WTC11 (cell line): Measurements from ENCODE around the gene CLEC10A. TPM values are rescaled to one million over a fixed set of nuclear protein-coding genes. Genes with fewer than 3 reads are reported as not detected.

Experiments used
- ATAC-seq: fragments of 200-7000 bp; cut with Tn5 transposase; 2 replicates; pipeline ENCODE4 v1.10.0; 2021; ENCODE audit warnings: mild to moderate bottlenecking, moderate library complexity
- CTCF ChIA-PET: fragments of 300-600 bp; sonication (Branson Sonifier 250); formaldehyde crosslinking; loops from one replicate; lab custom pipeline; 2021; ENCODE audit warnings: antibody characterized with exemption; lab: Charles Lee
- POLR2A ChIA-PET: fragments of 350-600 bp; sonication (Branson Sonifier 250); formaldehyde crosslinking; loops from one replicate; lab custom pipeline; 2021; ENCODE audit warnings: antibody characterized with exemption; lab: Charles Lee
- DNase-seq: peaks from one replicate; pipeline ENCODE4 v3.0.0; 2021; ENCODE audit warnings: low spot score
- H3K27ac Mint-ChIP-seq: 2 replicates; pipeline ENCODE4 v1.8.0; 2021; ENCODE audit warnings: mixed read lengths
- H3K27me3 Mint-ChIP-seq: 2 replicates; pipeline ENCODE4 v1.8.0; 2021; ENCODE audit warnings: low read depth, mild to moderate bottlenecking, moderate library complexity, mixed read lengths
- H3K36me3 Mint-ChIP-seq: 2 replicates; pipeline ENCODE4 v1.8.0; 2021; ENCODE audit warnings: mixed read lengths
- H3K4me1 Mint-ChIP-seq: 2 replicates; pipeline ENCODE4 v1.8.0; 2022; ENCODE audit warnings: mixed read lengths
- H3K4me3 Mint-ChIP-seq: 2 replicates; pipeline ENCODE4 v1.8.0; 2021; ENCODE audit warnings: mild to moderate bottlenecking, moderate library complexity, mixed read lengths
- H3K9me3 Mint-ChIP-seq: 2 replicates; pipeline ENCODE4 v1.8.0; 2021; ENCODE audit warnings: mixed read lengths
- ATF2 ChIP-seq: sonication (generic); formaldehyde crosslinking; IDR thresholded peaks from 2 replicates; pipeline ENCODE4 v1.8.1; 2022; ENCODE audit warnings: low read depth, missing genetic modification reagents, borderline replicate concordance
- ATF6 ChIP-seq: sonication (generic); formaldehyde crosslinking; IDR thresholded peaks from 2 replicates; pipeline ENCODE4 v1.8.1; 2023; ENCODE audit warnings: mild to moderate bottlenecking, missing genetic modification reagents
- E2F4 ChIP-seq: sonication (generic); formaldehyde crosslinking; IDR thresholded peaks from 2 replicates; pipeline ENCODE4 v1.8.1; 2022; ENCODE audit warnings: low read depth, mild to moderate bottlenecking, moderate library complexity, missing genetic modification reagents, borderline replicate concordance
- ETV6 ChIP-seq: sonication (generic); formaldehyde crosslinking; IDR thresholded peaks from 2 replicates; pipeline ENCODE4 v1.8.1; 2022; ENCODE audit warnings: mild to moderate bottlenecking, missing genetic modification reagents
- FOXK1 ChIP-seq: sonication (generic); formaldehyde crosslinking; IDR thresholded peaks from 2 replicates; pipeline ENCODE4 v1.8.0; 2022; ENCODE audit warnings: mild to moderate bottlenecking, moderate library complexity, missing genetic modification reagents
- FOXP1 ChIP-seq: sonication (generic); formaldehyde crosslinking; IDR thresholded peaks from 2 replicates; pipeline ENCODE4 v1.8.0; 2022; ENCODE audit warnings: missing genetic modification reagents, mild to moderate bottlenecking, moderate library complexity, borderline replicate concordance
- HMGA2 ChIP-seq: fragments of 250-450 bp; sonication (Bioruptor Pico); IDR thresholded peaks from 2 replicates; pipeline ENCODE4 v1.4.0; 2021; ENCODE audit warnings: mild to moderate bottlenecking, moderate library complexity
- JUN ChIP-seq: sonication (generic); formaldehyde crosslinking; IDR thresholded peaks from 2 replicates; pipeline ENCODE4 v1.8.0; 2023; ENCODE audit warnings: mild to moderate bottlenecking, missing genetic modification reagents
- NFATC4 ChIP-seq: fragments of 250-450 bp; sonication (Bioruptor Pico); IDR thresholded peaks from 2 replicates; pipeline ENCODE4 v1.9.0; 2021; ENCODE audit warnings: mild to moderate bottlenecking
- NFYB ChIP-seq: sonication (generic); formaldehyde crosslinking; conservative IDR thresholded peaks from 2 replicates; pipeline ENCODE4 v1.8.0; 2022; ENCODE audit warnings: low read depth, missing genetic modification reagents
- NR1H2 ChIP-seq: sonication (generic); formaldehyde crosslinking; IDR thresholded peaks from 2 replicates; pipeline ENCODE4 v1.9.0; 2021; ENCODE audit warnings: mild to moderate bottlenecking, moderate library complexity, missing genetic modification reagents
- NR3C1 ChIP-seq: sonication (generic); formaldehyde crosslinking; conservative IDR thresholded peaks from 2 replicates; pipeline ENCODE4 v1.8.1; 2023; ENCODE audit warnings: low read depth, mild to moderate bottlenecking, missing genetic modification reagents
- SMAD3 ChIP-seq: sonication (generic); formaldehyde crosslinking; IDR thresholded peaks from 2 replicates; pipeline ENCODE4 v1.8.0; 2022; ENCODE audit warnings: missing genetic modification reagents, mild to moderate bottlenecking, borderline replicate concordance
- SMAD4 ChIP-seq: sonication (generic); formaldehyde crosslinking; IDR thresholded peaks from 2 replicates; pipeline ENCODE4 v1.8.0; 2022; ENCODE audit warnings: mild to moderate bottlenecking, missing genetic modification reagents
- TEAD1 ChIP-seq: sonication (generic); formaldehyde crosslinking; IDR thresholded peaks from 2 replicates; pipeline ENCODE4 v1.8.0; 2022; ENCODE audit warnings: mild to moderate bottlenecking, missing genetic modification reagents
- TEAD4 ChIP-seq: sonication (generic); formaldehyde crosslinking; IDR thresholded peaks from 2 replicates; pipeline ENCODE4 v1.8.0; 2022; ENCODE audit warnings: mild to moderate bottlenecking, missing genetic modification reagents
- TP53 ChIP-seq: sonication (generic); formaldehyde crosslinking; IDR thresholded peaks from 2 replicates; pipeline ENCODE4 v1.8.1; 2023; ENCODE audit warnings: mild to moderate bottlenecking, missing genetic modification reagents
- ZNF138 ChIP-seq: sonication (generic); formaldehyde crosslinking; conservative IDR thresholded peaks from 2 replicates; pipeline ENCODE4 v1.8.1; 2022; ENCODE audit warnings: mild to moderate bottlenecking, moderate library complexity, missing genetic modification reagents
- ZNF263 ChIP-seq: sonication (generic); formaldehyde crosslinking; IDR thresholded peaks from 2 replicates; pipeline ENCODE4 v1.8.1; 2022; ENCODE audit warnings: low read depth, mild to moderate bottlenecking, moderate library complexity, missing genetic modification reagents
- total RNA-seq: library from RNA; stranded (reverse); gene quantifications from 3 replicates; pipeline ENCODE4 v1.2.3, GENCODE V29; 2021
- TF ChIP-seq, protein P1 (sequence below): sonication (generic); formaldehyde crosslinking; IDR thresholded peaks from 2 replicates; pipeline ENCODE4 v1.8.1; 2023; ENCODE audit warnings: mild to moderate bottlenecking, missing genetic modification reagents, borderline replicate concordance
- TF ChIP-seq, protein P2 (sequence below): sonication (generic); formaldehyde crosslinking; IDR thresholded peaks from 2 replicates; pipeline ENCODE4 v1.8.0; 2022; ENCODE audit warnings: mild to moderate bottlenecking, missing genetic modification reagents
- TF ChIP-seq, protein P3 (sequence below): fragments of 250-450 bp; sonication (Bioruptor Pico); IDR thresholded peaks from 2 replicates; pipeline ENCODE4 v1.9.0; 2021; ENCODE audit warnings: moderate library complexity, mild to moderate bottlenecking, inconsistent platforms, borderline replicate concordance

The CLEC10A gene
- total RNA-seq, 1 experiment from 2014 or later, result not detected

DNA sequence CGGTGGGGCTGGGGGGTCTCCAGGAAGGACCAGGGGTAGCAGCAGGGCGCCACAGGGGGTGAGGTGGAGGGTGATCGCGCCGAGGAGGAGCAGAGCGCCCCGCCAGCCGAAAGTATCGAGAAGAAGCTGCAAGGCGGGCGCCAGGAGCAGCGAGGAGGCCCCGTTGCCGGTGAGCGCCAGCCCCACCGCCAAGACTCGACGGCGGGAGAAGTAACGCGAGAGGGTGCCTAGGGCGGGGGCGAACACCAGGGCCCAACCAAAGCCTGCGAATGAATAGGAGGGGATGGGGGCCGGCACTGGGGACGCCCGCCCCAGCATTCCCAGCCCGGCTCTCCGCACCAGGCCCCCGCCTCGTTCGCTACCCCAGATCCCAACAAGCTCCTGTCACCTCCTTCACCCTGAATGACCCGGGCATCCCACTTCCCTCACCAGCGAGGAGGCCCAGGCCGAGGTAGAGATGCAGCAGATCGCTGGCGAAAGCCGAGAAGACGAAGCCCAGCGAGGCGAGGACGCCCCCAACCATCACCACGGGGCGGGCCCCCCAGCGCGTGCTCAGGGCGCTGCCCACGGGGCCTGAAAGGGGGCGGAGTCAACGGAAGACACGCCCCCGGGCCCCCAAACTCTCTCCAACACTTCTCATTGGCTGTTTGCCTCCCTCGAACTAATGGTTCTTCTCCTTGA is 37.4 kb downstream of the CLEC10A start (continued):
- no peak for TF ChIP-seq FOXK1
- TF ChIP-seq TEAD1 (CRISPR knock-in tag), result peak; percentile 33; the same call in 1 of the 2 replicates
- TF ChIP-seq E2F4 (CRISPR knock-in tag), result no peak
- TF ChIP-seq TP53, result 0 out of 2 replicates have a peak, but pooled peaks have one; percentile 10

- TF ChIP-seq ZNF138 (CRISPR knock-in tag) (no peak), NR1H2 (CRISPR knock-in tag) (no peak), FOXK1 (no peak), ETV6 (CRISPR knock-in tag) (no peak), JUN (CRISPR knock-in tag) (no peak), E2F4 (CRISPR knock-in tag) (no peak), ZNF263 (CRISPR knock-in tag) (no peak), FOXP1 (no peak), TEAD4 (CRISPR knock-in tag) (no peak), NR3C1 (CRISPR knock-in tag) (no peak), ATF2 (CRISPR knock-in tag) (no peak), SMAD3 (no peak), ATF6 (no peak), HMGA2 (no peak), NFYB (no peak), SMAD4 (no peak), NFATC4 (CRISPR knock-in tag) (no peak)
- TF ChIP-seq, protein P1, sequence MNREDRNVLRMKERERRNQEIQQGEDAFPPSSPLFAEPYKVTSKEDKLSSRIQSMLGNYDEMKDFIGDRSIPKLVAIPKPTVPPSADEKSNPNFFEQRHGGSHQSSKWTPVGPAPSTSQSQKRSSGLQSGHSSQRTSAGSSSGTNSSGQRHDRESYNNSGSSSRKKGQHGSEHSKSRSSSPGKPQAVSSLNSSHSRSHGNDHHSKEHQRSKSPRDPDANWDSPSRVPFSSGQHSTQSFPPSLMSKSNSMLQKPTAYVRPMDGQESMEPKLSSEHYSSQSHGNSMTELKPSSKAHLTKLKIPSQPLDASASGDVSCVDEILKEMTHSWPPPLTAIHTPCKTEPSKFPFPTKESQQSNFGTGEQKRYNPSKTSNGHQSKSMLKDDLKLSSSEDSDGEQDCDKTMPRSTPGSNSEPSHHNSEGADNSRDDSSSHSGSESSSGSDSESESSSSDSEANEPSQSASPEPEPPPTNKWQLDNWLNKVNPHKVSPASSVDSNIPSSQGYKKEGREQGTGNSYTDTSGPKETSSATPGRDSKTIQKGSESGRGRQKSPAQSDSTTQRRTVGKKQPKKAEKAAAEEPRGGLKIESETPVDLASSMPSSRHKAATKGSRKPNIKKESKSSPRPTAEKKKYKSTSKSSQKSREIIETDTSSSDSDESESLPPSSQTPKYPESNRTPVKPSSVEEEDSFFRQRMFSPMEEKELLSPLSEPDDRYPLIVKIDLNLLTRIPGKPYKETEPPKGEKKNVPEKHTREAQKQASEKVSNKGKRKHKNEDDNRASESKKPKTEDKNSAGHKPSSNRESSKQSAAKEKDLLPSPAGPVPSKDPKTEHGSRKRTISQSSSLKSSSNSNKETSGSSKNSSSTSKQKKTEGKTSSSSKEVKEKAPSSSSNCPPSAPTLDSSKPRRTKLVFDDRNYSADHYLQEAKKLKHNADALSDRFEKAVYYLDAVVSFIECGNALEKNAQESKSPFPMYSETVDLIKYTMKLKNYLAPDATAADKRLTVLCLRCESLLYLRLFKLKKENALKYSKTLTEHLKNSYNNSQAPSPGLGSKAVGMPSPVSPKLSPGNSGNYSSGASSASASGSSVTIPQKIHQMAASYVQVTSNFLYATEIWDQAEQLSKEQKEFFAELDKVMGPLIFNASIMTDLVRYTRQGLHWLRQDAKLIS, result no peak
- TF ChIP-seq, protein P2, sequence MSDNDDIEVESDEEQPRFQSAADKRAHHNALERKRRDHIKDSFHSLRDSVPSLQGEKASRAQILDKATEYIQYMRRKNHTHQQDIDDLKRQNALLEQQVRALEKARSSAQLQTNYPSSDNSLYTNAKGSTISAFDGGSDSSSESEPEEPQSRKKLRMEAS (CRISPR knock-in tag), result no peak
- TF ChIP-seq, protein P3, sequence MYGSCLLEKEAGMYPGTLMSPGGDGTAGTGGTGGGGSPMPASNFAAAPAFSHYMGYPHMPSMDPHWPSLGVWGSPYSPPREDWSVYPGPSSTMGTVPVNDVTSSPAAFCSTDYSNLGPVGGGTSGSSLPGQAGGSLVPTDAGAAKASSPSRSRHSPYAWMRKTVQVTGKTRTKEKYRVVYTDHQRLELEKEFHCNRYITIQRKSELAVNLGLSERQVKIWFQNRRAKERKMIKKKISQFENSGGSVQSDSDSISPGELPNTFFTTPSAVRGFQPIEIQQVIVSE, result no peak
- DNase-seq (peak; percentile 47), ATAC-seq (peak; percentile 11)
- no peak overlapping the region for H3K27ac Mint-ChIP-seq
- ChIA-PET CTCF (interaction anchor here (0.6 to 2.9 kb wide), 10 partner anchors 10 to 448 kb away, joined by 3 to 15 read pairs (median 6); no protein-coding TSS in a partner anchor), POLR2A (interaction anchor here (1.0 to 1.5 kb wide), 2 partner anchors 18 to 135 kb away, joined by 3 to 4 read pairs; no protein-coding TSS in a partner anchor)
- H3K9me3 Mint-ChIP-seq, result no peaks in the 10 kb centered on the region
- peak overlapping the region; percentile 66 for H3K4me3 Mint-ChIP-seq
- H3K27me3 Mint-ChIP-seq, result peaks cover 57% of the 10 kb centered on the region
- peaks cover 26% of the 10 kb centered on the region for H3K4me1 Mint-ChIP-seq
- no peaks in the 10 kb centered on the region for H3K36me3 Mint-ChIP-seq
Observed at GRCh38 chr17:7041607-7042500, 38.2 kb downstream of the CLEC10A start.
